ENCODE measurements around the gene GRK5. TPM values are rescaled to one million over a fixed set of nuclear protein-coding genes. Genes with fewer than 3 reads are reported as not detected.

GRK5 gene
- total RNA-seq, 1 experiment from 2014 or later = 1.2 TPM

DNA sequence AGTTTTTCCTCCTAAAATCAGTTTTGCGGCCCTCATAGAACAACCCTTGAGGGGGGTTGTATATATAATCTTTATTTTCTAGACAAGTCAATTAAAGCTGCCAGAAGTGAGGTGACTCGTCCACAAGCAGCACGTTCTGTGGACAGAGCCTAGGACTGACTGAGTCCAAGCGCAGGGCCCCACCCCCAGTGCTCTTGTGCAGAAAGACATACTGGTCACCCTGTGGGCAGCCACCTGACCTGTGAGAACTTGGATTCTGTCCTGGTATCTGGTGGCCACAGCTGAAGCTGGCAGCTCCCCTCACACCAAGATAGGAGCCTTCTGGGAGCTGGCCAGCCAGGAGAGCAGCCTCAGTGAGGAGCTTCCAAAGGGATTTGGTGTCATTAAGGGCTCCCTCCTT, 89.3 kb downstream of the GRK5 start:
- peaks cover 6% of the 10 kb centered on the region for H3K27me3 Mint-ChIP-seq (ENCODE audit: low read depth)
- Histone ChIP-seq H3K23ac (ENCODE audit: insufficient read length, low read depth, low read length) (no peak overlapping the region), H2AFZ (ENCODE audit: low read length) (no peak overlapping the region), H3K9me3 (ENCODE audit: control insufficient read depth, low read depth, low read length) (no peaks in the 10 kb centered on the region), H2BK12ac (ENCODE audit: insufficient read length, low read depth, low read length) (no peak overlapping the region), H3K4me1 (ENCODE audit: insufficient read depth, low read length) (no peaks in the 10 kb centered on the region), H4K8ac (replicated peaks; ENCODE audit: insufficient read length, low read depth, low read length) (no peak overlapping the region), H3T11ph (ENCODE audit: low read length) (no peak overlapping the region), H3K23me2 (ENCODE audit: insufficient read length, low read depth, low read length, poor library complexity, severe bottlenecking) (no peaks in the 10 kb centered on the region), H3K79me1 (ENCODE audit: insufficient read depth, low read depth, low read length, poor library complexity, severe bottlenecking) (no peaks in the 10 kb centered on the region), H3K56ac (ENCODE audit: insufficient read length, low read depth, low read length) (no peak overlapping the region), H3K27ac (ENCODE audit: insufficient read length, low read depth, low read length) (no peak overlapping the region), H2BK20ac (ENCODE audit: low read depth, low read length, poor library complexity, severe bottlenecking) (no peak overlapping the region), H3K9ac (ENCODE audit: extremely low read depth, insufficient read length, low read length) (no peak overlapping the region), H4K20me1 (ENCODE audit: control insufficient read depth, insufficient read depth, insufficient read length) (no peaks in the 10 kb centered on the region), H2BK120ac (ENCODE audit: low read depth, low read length, poor library complexity, severe bottlenecking) (no peak overlapping the region), H4K5ac (ENCODE audit: insufficient read length, low read depth, low read length) (no peak overlapping the region), H3K27me3 (ENCODE audit: insufficient read depth, low read length) (no peaks in the 10 kb centered on the region), H3K4me2 (ENCODE audit: insufficient read depth, insufficient read length, low read length) (no peak overlapping the region), H2AK5ac (ENCODE audit: insufficient read length, low read length) (no peak overlapping the region), H4K91ac (ENCODE audit: insufficient read length, low read depth, low read length) (no peak overlapping the region), H3K4ac (ENCODE audit: low read depth, low read length) (no peak overlapping the region), H3K14ac (ENCODE audit: insufficient read depth, low read length) (no peak overlapping the region), H3K79me2 (ENCODE audit: insufficient read depth, low read length) (no peaks in the 10 kb centered on the region), H2BK15ac (ENCODE audit: low read depth, low read length) (no peak overlapping the region), H3K18ac (ENCODE audit: insufficient read length, low read depth, low read length) (no peak overlapping the region), H2BK5ac (ENCODE audit: insufficient read length, low read length) (no peak overlapping the region)
- no peak overlapping the region; a peak in 1 of 5 replicates for H3K4me3 Mint-ChIP-seq
- peaks cover 0 to 7% (median 2%) of the 10 kb centered on the region in 3 experiments; a peak in 3 of 7 replicates for H3K36me3 Mint-ChIP-seq (ENCODE audit: insufficient read depth in 1 of 3, low read depth in 3 of 3)
- TF ChIP-seq, protein P1, sequence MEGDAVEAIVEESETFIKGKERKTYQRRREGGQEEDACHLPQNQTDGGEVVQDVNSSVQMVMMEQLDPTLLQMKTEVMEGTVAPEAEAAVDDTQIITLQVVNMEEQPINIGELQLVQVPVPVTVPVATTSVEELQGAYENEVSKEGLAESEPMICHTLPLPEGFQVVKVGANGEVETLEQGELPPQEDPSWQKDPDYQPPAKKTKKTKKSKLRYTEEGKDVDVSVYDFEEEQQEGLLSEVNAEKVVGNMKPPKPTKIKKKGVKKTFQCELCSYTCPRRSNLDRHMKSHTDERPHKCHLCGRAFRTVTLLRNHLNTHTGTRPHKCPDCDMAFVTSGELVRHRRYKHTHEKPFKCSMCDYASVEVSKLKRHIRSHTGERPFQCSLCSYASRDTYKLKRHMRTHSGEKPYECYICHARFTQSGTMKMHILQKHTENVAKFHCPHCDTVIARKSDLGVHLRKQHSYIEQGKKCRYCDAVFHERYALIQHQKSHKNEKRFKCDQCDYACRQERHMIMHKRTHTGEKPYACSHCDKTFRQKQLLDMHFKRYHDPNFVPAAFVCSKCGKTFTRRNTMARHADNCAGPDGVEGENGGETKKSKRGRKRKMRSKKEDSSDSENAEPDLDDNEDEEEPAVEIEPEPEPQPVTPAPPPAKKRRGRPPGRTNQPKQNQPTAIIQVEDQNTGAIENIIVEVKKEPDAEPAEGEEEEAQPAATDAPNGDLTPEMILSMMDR (conservative IDR thresholded peaks at IDR 0.05) = no peak
- no CpG with 5 or more reads among the region's 4 CpGs for WGBS (ENCODE audit: extremely low coverage, insufficient read length, low lambda C conversion rate)
- peaks cover 0 to 12% of the 10 kb centered on the region in 2 experiments; a peak in 2 of 5 replicates for H3K9me3 Mint-ChIP-seq
- H3K4me1 Mint-ChIP-seq = peaks cover 11 to 14% of the 10 kb centered on the region in 2 experiments
- no peak for DNase-seq
- H3K27ac Mint-ChIP-seq = peak overlapping the region in 1 of 3 experiments; percentile 54; a peak in 1 of 7 replicates

Measured in H9 (cell line).